HG03565 (cell line): ENCODE data around the gene CEP162.
A peak's percentile ranks its signal among the peaks of the same experiment; 100 is the strongest.
"Not testable (repeated sequence)": the region's sequence is repeated elsewhere in the genome, so short reads cannot be mapped to it uniquely, and the experiment has no call there.

Source experiments
- ATAC-seq: cut with Tn5 transposase; IDR thresholded peaks from one replicate; pipeline ENCODE4 v1.9.1; 2021; ENCODE audit warnings: mild to moderate bottlenecking, moderate library complexity; ENCODE audit not compliant: unreplicated experiment

CEP162 gene

GRCh38 chr6:84227044-84227433 is 404 bp downstream of the CEP162 start:
- ATAC-seq: no peak

- no peak for ATAC-seq
Measured at GRCh38 chr6:84224251-84224650, 3.2 kb downstream of the CEP162 start.

- ATAC-seq: not testable (repeated sequence)
Measured at GRCh38 chr6:84223608-84224007, 3.8 kb downstream of the CEP162 start.

DNA sequence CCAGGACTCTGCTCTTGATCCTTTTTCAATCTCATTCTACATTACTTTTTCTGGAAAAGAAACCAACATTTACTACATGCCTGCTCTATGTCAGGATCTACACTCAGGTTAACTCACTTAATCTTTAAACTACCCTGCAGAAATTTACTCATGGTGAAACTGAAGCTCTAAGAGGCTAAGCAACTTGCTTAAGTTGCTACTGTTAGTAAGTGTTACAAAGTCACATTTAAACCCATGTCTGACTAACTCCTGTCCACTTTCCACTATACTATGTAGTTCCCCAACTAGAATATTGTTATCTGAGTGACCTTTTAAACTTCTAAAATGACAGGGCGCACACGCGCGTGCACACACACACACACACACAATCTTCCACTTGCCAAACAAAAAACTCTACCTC is 5.0 kb downstream of the CEP162 start:
- ATAC-seq: peak; percentile 37

DNA sequence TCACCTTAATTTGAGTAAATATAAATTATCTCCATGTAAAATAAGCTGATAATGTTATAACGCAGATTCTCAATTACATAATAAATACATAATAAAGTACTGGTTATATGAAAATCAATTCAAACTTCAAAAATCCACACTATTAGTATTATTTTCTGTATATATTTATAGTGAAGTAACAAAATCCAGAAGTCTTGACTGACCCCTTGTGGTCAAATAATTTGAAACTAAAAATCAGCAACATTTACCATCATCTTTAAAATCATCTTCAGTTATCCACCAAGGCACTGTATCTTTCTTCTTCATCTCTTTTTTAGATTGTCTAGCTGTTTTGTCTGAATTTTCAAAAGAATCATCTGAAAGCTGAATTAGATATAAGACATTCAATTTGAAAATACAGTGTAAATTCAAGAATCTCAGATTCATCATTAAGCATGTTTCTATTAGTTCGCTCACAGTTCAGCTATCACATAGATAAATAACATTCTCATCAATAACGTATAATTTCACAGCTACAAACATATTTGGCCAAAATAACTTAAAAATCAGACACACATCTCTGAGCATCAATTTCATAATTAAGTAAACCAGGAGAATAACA is 6.5 kb downstream of the CEP162 start:
- no peak for ATAC-seq

GRCh38 chr6:84218091-84218490 is 9.4 kb downstream of the CEP162 start:
- ATAC-seq: no peak

DNA sequence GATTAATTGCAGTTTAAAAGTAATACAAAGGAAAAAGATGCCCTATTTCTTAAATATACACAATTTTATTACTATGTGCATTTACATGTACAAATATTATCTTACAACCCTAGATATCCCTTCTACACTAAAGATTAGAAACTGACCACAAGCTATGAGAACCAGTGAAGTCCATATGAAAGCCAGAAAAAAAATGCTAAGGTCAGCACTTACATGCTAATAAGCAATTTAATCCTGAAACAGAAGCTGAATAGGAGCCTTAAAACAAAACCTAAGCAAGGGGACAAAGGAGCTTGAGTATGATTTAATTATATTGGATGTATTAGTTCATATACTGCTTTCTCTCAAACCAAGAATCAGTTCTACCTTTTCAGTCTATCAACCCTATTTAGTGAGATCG is 14.2 kb downstream of the CEP162 start:
- ATAC-seq: no peak

DNA sequence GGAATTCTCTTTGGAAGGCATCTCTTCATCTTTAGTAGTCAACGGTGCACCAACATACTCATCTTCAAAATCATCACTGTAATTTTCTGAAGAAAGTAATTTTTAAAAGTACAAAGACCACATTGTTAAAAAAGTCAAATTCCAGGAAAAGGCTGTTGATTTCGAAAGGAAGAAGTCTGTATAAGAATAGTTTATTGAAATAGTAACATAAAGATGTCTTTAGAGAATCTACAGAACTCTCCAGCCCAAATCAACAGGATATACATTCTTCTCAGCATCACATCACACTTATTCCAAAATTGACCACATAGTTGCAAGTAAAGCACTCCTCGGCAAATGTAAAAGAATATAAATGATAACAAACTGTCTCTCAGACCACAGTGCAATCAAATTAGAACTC is 23.4 kb downstream of the CEP162 start:
- no peak for ATAC-seq

DNA sequence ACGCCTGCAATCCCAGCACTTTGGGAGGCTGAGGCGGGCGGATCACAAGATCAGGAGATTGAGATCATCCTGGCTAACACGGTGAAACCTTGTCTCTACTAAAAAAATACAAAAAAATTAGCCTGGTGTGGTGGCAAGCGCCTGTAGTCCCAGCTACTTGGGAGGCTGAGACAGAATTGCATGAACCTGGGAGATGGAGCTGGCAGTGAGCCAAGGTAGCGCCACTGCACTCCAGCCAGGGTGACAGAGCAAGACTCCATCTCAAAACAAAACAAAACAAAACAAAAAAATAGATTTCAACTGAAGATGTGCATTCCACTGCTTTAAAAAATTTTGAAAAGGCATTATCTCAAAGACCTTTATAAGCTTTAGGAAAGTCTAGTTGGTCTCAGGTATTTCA is 27.5 kb downstream of the CEP162 start:
- ATAC-seq: not testable (repeated sequence)

DNA sequence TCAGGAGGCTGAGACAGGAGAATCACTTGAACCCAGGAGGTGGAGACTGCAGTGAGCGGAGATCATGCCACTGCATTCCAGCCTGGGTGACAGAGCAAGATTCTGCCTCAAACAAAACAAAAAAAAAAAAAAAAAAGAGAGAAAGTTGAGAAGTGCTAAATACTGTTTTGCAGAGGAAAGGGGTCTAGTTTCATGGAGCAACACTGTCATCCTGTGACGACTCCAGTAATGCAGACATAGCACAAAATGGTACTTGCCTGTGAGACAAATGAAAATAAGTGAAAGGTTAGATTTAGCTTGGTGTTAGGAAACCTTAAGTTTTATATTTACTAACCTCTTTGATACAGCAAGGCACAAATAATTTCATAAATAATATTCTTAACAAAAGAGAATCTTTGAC is 29.7 kb downstream of the CEP162 start:
- no peak for ATAC-seq

DNA sequence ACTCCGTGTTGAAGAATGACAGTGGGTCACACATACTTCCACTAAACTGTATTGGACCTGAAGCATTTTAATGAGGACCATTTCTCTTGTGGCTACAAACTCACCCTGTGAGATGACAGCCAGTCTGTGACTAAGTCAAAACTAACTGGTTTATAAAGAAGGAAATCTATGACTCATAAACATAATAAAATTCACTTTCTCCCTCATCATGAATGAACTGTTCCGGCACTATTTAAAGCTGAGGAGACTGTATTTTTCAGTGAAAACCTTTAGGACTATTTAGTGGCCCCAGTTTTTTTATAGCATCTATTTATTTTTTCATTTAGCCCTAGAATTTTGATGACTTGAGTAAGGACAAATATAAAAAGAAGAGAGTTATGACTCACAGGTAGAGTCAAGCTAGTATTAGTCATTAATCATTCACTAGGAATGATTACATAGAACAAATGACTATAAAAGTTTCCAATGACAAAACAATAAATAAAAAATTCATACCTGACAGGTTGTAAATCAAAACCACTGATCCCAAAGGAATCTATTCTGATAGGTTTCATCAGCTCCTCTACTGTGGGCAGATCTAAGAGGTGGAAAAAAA is 34.2 kb downstream of the CEP162 start:
- no peak for ATAC-seq

GRCh38 chr6:84191802-84192201 is 35.6 kb downstream of the CEP162 start:
- ATAC-seq: no peak

- ATAC-seq: not testable (repeated sequence)
Measured at GRCh38 chr6:84189356-84189755, 38.1 kb downstream of the CEP162 start.

DNA sequence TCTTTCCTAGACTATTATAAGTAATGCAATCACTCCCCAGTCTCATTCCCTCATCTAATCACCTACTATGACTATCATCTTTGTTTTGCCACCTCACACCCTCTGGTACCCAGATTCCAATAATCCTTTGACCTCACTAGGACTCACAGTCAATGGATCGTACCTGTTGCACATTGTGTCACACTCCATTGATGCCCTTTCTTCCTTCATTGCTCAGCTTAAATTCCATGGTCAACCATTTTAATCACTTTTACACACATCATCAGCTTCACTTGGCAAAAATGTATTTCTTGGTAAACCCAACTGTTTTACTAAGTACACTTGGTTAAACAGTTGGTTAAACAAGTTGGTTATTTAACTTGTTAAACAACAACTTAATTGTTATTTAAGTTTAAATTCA is 44.0 kb downstream of the CEP162 start:
- ATAC-seq: no peak

- no peak for ATAC-seq
Measured at GRCh38 chr6:84182001-84182400, 45.4 kb downstream of the CEP162 start.

DNA sequence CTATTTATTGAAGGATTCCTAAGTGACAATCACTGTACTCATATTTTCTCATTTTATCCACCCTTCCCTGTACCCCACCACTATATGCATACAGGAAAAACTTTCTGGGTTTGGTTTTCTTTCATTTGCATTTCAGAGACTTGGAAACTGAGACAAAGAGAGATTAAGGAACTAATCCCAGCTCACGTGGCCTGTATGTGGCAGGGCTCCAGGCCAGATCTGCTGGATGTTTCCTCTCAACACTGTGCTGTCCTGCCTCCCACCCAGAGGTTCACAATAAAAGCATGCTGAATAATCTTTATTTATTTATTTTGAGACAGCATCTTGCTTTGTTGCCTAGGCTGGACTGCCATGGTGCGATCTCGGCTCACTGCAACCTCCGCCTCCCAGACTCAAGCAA is 50.2 kb downstream of the CEP162 start:
- no peak for ATAC-seq

GRCh38 chr6:84172574-84172973 is 54.9 kb downstream of the CEP162 start:
- ATAC-seq: no peak

- ATAC-seq: no peak
Measured at GRCh38 chr6:84172080-84172479, 55.4 kb downstream of the CEP162 start.

DNA sequence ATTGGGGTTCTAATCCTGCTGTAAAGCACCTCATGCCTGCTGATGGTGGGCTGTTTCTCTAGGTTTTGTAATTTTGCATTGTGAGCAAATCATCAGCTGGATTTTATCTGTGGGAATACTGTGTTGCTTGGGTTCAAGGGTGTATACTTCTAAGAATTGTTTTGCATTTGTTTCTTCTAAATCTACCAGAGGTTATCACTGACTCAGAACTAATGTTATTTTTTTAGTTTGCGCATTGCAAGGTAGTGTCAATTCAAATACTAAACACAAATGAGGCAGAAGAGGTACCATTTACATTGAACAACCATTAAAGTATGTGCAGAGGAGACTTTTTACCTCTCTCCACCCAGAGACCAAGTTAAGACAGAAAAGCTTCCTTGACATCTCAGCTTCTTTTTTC is 60.0 kb downstream of the CEP162 start:
- no peak for ATAC-seq

- no peak for ATAC-seq
Measured at GRCh38 chr6:84166395-84166794, 61.0 kb downstream of the CEP162 start.

- not testable (repeated sequence) for ATAC-seq
Measured at GRCh38 chr6:84164328-84164727, 63.1 kb downstream of the CEP162 start.

GRCh38 chr6:84161190-84161589 is 66.3 kb downstream of the CEP162 start:
- no peak for ATAC-seq

- ATAC-seq: no peak
Measured at GRCh38 chr6:84156306-84156705, 71.1 kb downstream of the CEP162 start.
